ENCODE results near the gene EFCAB9. TPM values are rescaled to one million over a fixed set of nuclear protein-coding genes. Genes with fewer than 3 reads are reported as not detected.
A peak's percentile ranks its signal among the peaks of the same experiment; 100 is the strongest.

EFCAB9 gene
- total RNA-seq, 2 donors from 2014 or later = not detected

- Histone ChIP-seq H3K9me3 (ENCODE audit: control insufficient read depth, low read length) (no peaks in the 10 kb centered on the region), H3K9ac (ENCODE audit: extremely low read depth, low read length, poor library complexity, severe bottlenecking) (no peak overlapping the region), H3K36me3 (ENCODE audit: control insufficient read depth, insufficient read depth, low read length) (no peaks in the 10 kb centered on the region), H3K27ac (ENCODE audit: low read depth, low read length) (no peak overlapping the region), H3K4me3 (ENCODE audit: low read length) (no peak overlapping the region), H3K4me1 (ENCODE audit: control insufficient read depth, insufficient read depth, low read length) (no peaks in the 10 kb centered on the region), H3K27me3 (ENCODE audit: control insufficient read depth, insufficient read depth, low read length, poor library complexity, severe bottlenecking) (no peaks in the 10 kb centered on the region)
- no peaks in the 10 kb centered on the region for H3K36me3 Mint-ChIP-seq (ENCODE audit: low read depth)
- H3K4me3 Mint-ChIP-seq = no peak overlapping the region
- no peak overlapping the region for H3K27ac Mint-ChIP-seq
- WGBS, 2 experiments (ENCODE audit: insufficient coverage in 1 of 2, insufficient read length in 1 of 2) = 86 to 90% methylated on average over 7 to 9 of the region's 9 CpGs
- no peaks in the 10 kb centered on the region for H3K9me3 Mint-ChIP-seq
- H3K4me1 Mint-ChIP-seq = peaks cover 14% of the 10 kb centered on the region
- TF ChIP-seq CTCF (conservative IDR thresholded peaks at IDR 0.05) = no peak
- DNase-seq = no peak
- no peaks in the 10 kb centered on the region for H3K27me3 Mint-ChIP-seq (ENCODE audit: insufficient read depth)
Measured at GRCh38 chr5:172170251-172170701, 23.7 kb upstream of the EFCAB9 start.

GRCh38 chr5:172171118-172171517 is 22.9 kb upstream of the EFCAB9 start:
- Mint-ChIP-seq H3K4me3 (no peak overlapping the region), H3K9me3 (no peaks in the 10 kb centered on the region), H3K27ac (no peak overlapping the region), H3K4me1 (peaks cover 14% of the 10 kb centered on the region), H3K27me3 (ENCODE audit: insufficient read depth) (no peaks in the 10 kb centered on the region), H3K36me3 (ENCODE audit: low read depth) (no peaks in the 10 kb centered on the region)
- H3K4me3 ChIP-seq (ENCODE audit: low read length) = no peak overlapping the region
- WGBS, 2 experiments (ENCODE audit: insufficient coverage in 1 of 2, insufficient read length in 1 of 2) = 80 to 86% methylated on average over 6 to 8 of the region's 8 CpGs
- no peaks in the 10 kb centered on the region for H3K27me3 ChIP-seq (ENCODE audit: control insufficient read depth, insufficient read depth, low read length, poor library complexity, severe bottlenecking)
- H3K9ac ChIP-seq (ENCODE audit: extremely low read depth, low read length, poor library complexity, severe bottlenecking) = no peak overlapping the region
- DNase-seq = no peak
- H3K27ac ChIP-seq (ENCODE audit: low read depth, low read length) = no peak overlapping the region
- no peaks in the 10 kb centered on the region for H3K9me3 ChIP-seq (ENCODE audit: control insufficient read depth, low read length)
- H3K36me3 ChIP-seq (ENCODE audit: control insufficient read depth, insufficient read depth, low read length) = no peaks in the 10 kb centered on the region
- H3K4me1 ChIP-seq (ENCODE audit: control insufficient read depth, insufficient read depth, low read length) = no peaks in the 10 kb centered on the region
- no peak for TF ChIP-seq CTCF (conservative IDR thresholded peaks at IDR 0.05)

GRCh38 chr5:172172912-172173563 is 20.9 kb upstream of the EFCAB9 start:
- Mint-ChIP-seq H3K4me3 (no peak overlapping the region), H3K9me3 (no peaks in the 10 kb centered on the region), H3K27ac (peak overlapping the region; percentile 52), H3K36me3 (ENCODE audit: low read depth) (no peaks in the 10 kb centered on the region), H3K4me1 (peaks cover 14% of the 10 kb centered on the region), H3K27me3 (ENCODE audit: insufficient read depth) (no peaks in the 10 kb centered on the region)
- DNase-seq = no peak
- Histone ChIP-seq H3K27me3 (ENCODE audit: control insufficient read depth, insufficient read depth, low read length, poor library complexity, severe bottlenecking) (no peaks in the 10 kb centered on the region), H3K27ac (ENCODE audit: low read depth, low read length) (no peak overlapping the region), H3K4me1 (ENCODE audit: control insufficient read depth, insufficient read depth, low read length) (no peaks in the 10 kb centered on the region), H3K36me3 (ENCODE audit: control insufficient read depth, insufficient read depth, low read length) (no peaks in the 10 kb centered on the region), H3K4me3 (ENCODE audit: low read length) (no peak overlapping the region), H3K9me3 (ENCODE audit: control insufficient read depth, low read length) (no peaks in the 10 kb centered on the region), H3K9ac (ENCODE audit: extremely low read depth, low read length, poor library complexity, severe bottlenecking) (no peak overlapping the region)
- no peak for TF ChIP-seq CTCF (conservative IDR thresholded peaks at IDR 0.05)
- WGBS, 2 experiments (ENCODE audit: insufficient coverage in 1 of 2, insufficient read length in 1 of 2) = 86 to 96% methylated on average over 8 to 12 of the region's 12 CpGs
